ENCODE results near the gene SLC66A2.

Gene SLC66A2

DNA sequence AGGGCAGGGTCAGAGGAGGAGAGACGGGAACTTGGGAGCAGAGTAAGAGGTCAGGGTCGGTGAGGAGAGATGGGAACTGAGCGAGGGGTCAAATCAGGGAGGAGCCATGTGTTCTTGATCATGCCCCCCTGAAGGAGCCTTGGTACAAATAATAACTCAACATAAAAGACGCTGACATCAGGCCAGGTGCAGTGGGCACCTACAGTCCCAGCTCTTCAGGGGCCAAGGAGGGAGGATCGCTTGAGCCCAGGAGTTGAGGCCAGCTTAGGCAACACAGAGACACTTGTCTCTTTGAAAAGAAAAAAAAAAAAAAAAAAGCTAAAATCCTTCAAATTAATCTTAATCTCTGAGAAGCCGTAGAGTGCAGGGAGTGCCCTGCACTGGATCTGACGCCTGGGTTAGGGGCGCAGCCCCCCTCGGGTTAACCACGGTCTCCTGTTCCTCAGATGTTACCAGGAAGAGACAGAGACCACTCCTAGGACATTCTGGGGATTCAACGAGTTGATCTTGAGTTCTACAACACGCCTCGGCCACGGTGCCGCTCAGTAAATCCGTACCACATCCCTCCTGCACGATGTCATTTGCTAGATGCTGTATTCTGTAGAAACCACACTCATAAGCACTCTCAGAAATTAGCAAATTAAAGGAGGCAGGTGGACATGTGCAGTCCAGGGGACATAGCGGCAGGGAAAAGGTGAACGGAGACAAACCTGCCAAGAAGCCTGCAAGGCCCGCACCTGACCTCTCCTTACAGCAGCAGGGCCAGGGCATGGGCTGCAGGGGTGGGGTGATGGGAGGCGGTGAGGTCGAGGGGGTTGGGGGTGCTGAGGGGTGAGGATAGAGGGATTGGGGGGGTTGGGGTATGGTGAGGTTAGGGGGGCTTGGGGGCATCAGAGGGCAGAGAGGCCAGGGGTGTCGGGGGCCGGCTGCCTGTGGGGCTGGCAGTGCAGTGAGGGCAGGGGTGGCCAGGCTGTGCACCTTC, 29.2 kb downstream of the SLC66A2 start:
- TF ChIP-seq, protein P1, sequence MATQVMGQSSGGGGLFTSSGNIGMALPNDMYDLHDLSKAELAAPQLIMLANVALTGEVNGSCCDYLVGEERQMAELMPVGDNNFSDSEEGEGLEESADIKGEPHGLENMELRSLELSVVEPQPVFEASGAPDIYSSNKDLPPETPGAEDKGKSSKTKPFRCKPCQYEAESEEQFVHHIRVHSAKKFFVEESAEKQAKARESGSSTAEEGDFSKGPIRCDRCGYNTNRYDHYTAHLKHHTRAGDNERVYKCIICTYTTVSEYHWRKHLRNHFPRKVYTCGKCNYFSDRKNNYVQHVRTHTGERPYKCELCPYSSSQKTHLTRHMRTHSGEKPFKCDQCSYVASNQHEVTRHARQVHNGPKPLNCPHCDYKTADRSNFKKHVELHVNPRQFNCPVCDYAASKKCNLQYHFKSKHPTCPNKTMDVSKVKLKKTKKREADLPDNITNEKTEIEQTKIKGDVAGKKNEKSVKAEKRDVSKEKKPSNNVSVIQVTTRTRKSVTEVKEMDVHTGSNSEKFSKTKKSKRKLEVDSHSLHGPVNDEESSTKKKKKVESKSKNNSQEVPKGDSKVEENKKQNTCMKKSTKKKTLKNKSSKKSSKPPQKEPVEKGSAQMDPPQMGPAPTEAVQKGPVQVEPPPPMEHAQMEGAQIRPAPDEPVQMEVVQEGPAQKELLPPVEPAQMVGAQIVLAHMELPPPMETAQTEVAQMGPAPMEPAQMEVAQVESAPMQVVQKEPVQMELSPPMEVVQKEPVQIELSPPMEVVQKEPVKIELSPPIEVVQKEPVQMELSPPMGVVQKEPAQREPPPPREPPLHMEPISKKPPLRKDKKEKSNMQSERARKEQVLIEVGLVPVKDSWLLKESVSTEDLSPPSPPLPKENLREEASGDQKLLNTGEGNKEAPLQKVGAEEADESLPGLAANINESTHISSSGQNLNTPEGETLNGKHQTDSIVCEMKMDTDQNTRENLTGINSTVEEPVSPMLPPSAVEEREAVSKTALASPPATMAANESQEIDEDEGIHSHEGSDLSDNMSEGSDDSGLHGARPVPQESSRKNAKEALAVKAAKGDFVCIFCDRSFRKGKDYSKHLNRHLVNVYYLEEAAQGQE (IDR thresholded peaks at IDR 0.05; ENCODE audit: insufficient replicate concordance, low read depth), result no peak
- TF ChIP-seq SPI1 (IDR thresholded peaks at IDR 0.05; ENCODE audit: borderline replicate concordance, low read depth) (no peak), GABPA (IDR thresholded peaks at IDR 0.05; ENCODE audit: low read depth) (no peak), POLR2AphosphoS5 (IDR thresholded peaks at IDR 0.05; ENCODE audit: low read depth) (no peak)
- TF ChIP-seq, protein P2, sequence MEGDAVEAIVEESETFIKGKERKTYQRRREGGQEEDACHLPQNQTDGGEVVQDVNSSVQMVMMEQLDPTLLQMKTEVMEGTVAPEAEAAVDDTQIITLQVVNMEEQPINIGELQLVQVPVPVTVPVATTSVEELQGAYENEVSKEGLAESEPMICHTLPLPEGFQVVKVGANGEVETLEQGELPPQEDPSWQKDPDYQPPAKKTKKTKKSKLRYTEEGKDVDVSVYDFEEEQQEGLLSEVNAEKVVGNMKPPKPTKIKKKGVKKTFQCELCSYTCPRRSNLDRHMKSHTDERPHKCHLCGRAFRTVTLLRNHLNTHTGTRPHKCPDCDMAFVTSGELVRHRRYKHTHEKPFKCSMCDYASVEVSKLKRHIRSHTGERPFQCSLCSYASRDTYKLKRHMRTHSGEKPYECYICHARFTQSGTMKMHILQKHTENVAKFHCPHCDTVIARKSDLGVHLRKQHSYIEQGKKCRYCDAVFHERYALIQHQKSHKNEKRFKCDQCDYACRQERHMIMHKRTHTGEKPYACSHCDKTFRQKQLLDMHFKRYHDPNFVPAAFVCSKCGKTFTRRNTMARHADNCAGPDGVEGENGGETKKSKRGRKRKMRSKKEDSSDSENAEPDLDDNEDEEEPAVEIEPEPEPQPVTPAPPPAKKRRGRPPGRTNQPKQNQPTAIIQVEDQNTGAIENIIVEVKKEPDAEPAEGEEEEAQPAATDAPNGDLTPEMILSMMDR (IDR thresholded peaks at IDR 0.05; ENCODE audit: insufficient read depth, low read length), result no peak
- no peaks in the 10 kb centered on the region for H3K27me3 ChIP-seq (ENCODE audit: insufficient read depth, poor library complexity, severe bottlenecking)
- no peak for DNase-seq (ENCODE audit: low read depth in 1 of 2, low spot score in 1 of 2)

GRCh38 chr18:79919089-79919488, 32.4 kb downstream of the SLC66A2 start:
- no peak for TF ChIP-seq GABPA (IDR thresholded peaks at IDR 0.05; ENCODE audit: low read depth)
- no peak for TF ChIP-seq SPI1 (IDR thresholded peaks at IDR 0.05; ENCODE audit: borderline replicate concordance, low read depth)
- TF ChIP-seq, protein P2 (IDR thresholded peaks at IDR 0.05; ENCODE audit: insufficient read depth, low read length), result no peak
- no peak for TF ChIP-seq POLR2AphosphoS5 (IDR thresholded peaks at IDR 0.05; ENCODE audit: low read depth)
- TF ChIP-seq, protein P1 (IDR thresholded peaks at IDR 0.05; ENCODE audit: insufficient replicate concordance, low read depth), result no peak
- no peaks in the 10 kb centered on the region for H3K27me3 ChIP-seq (ENCODE audit: insufficient read depth, poor library complexity, severe bottlenecking)
- DNase-seq (ENCODE audit: low read depth in 1 of 2, low spot score in 1 of 2), result no peak
- H3K4me3 ChIP-seq (replicated peaks; ENCODE audit: insufficient read depth, low read length), result no peak overlapping the region
- no peak overlapping the region for H3K27ac ChIP-seq (replicated peaks)

More for the DNA sequence above, 29.2 kb downstream of the SLC66A2 start:
- Histone ChIP-seq H3K4me3 (replicated peaks; ENCODE audit: insufficient read depth, low read length) (no peak overlapping the region), H3K27ac (replicated peaks) (no peak overlapping the region)

DNA sequence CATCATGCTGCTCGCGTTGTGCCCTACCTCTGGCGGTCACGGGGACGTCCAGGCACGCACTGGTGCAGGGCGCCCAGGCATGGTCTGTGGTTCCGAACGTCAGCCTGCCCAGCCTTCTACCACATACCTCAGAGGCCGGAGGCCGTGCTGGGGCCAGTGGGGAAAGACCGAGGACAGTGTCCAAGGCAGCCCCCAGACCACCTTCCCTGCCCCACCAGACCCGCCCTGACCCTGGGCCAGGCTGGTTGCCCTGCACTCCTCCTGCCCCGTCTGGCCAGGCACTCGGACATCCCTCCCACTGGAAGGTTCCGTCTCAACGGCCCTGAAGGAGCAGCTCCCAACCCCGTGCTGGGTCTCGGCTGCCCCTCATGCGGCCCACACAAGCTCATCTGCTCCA, 32.8 kb downstream of the SLC66A2 start:
- DNase-seq (ENCODE audit: low read depth in 1 of 2, low spot score in 1 of 2), result no peak
- Histone ChIP-seq H3K4me3 (replicated peaks; ENCODE audit: insufficient read depth, low read length) (no peak overlapping the region), H3K27me3 (ENCODE audit: insufficient read depth, poor library complexity, severe bottlenecking) (no peaks in the 10 kb centered on the region), H3K27ac (replicated peaks) (no peak overlapping the region)
- TF ChIP-seq, protein P1 (IDR thresholded peaks at IDR 0.05; ENCODE audit: insufficient replicate concordance, low read depth), result no peak
- TF ChIP-seq SPI1 (IDR thresholded peaks at IDR 0.05; ENCODE audit: borderline replicate concordance, low read depth) (no peak), POLR2AphosphoS5 (IDR thresholded peaks at IDR 0.05; ENCODE audit: low read depth) (no peak), GABPA (IDR thresholded peaks at IDR 0.05; ENCODE audit: low read depth) (no peak)
- TF ChIP-seq, protein P2 (IDR thresholded peaks at IDR 0.05; ENCODE audit: insufficient read depth, low read length), result no peak
